ENCODE measurements around the gene EFCAB6. TPM values are rescaled to one million over a fixed set of nuclear protein-coding genes. Genes with fewer than 3 reads are reported as not detected.

The EFCAB6 gene
- polyA plus RNA-seq, 2 of the 4 experiments (the other 2 are of a cell fraction): 0.46 to 1.2 TPM

GRCh38 chr22:43526946-43527345 lies 285.2 kb downstream of the EFCAB6 start (continued):
- no peak for TF ChIP-seq REST (IDR thresholded peaks at IDR 0.05)
- no peak for TF ChIP-seq CHD2 (IDR thresholded peaks at IDR 0.05; ENCODE audit: low read length, partially characterized antibody)
- TF ChIP-seq NFE2L2 (conservative IDR thresholded peaks at IDR 0.05; ENCODE audit: low read length): no peak

- CTCF ChIA-PET: no interaction called here
- no peak overlapping the region for H3K4me3 ChIP-seq
- no peak for TF ChIP-seq SREBF2 (IDR thresholded peaks at IDR 0.05)
- TF ChIP-seq HEYL (CRISPR knock-in tag; IDR thresholded peaks at IDR 0.05): no peak
- no peak for TF ChIP-seq NFE2L2 (conservative IDR thresholded peaks at IDR 0.05; ENCODE audit: low read length)
- TF ChIP-seq KDM1A (IDR thresholded peaks at IDR 0.05; ENCODE audit: low read depth): no peak
- TF ChIP-seq HOXB5 (CRISPR knock-in tag; IDR thresholded peaks at IDR 0.05): no peak
- no peak for TF ChIP-seq ATOH8 (CRISPR knock-in tag; IDR thresholded peaks at IDR 0.05; ENCODE audit: low read depth)
- no peak for TF ChIP-seq GATA3 (IDR thresholded peaks at IDR 0.05; ENCODE audit: borderline replicate concordance)
- no peak for TF ChIP-seq ESRRA (IDR thresholded peaks at IDR 0.05; ENCODE audit: borderline replicate concordance, low read length)
- no peak for TF ChIP-seq POLR2A (IDR thresholded peaks at IDR 0.05; ENCODE audit: low read length)
- no peak for TF ChIP-seq RCOR1 (IDR thresholded peaks at IDR 0.05; ENCODE audit: low read depth, low read length)
- TF ChIP-seq BHLHE40 (IDR thresholded peaks at IDR 0.05; ENCODE audit: low read depth, low read length): no peak
- no peak for TF ChIP-seq ZC3H11A (IDR thresholded peaks at IDR 0.05)
- ATAC-seq (no peak), DNase-seq (ENCODE audit: low read depth in 1 of 2, low spot score in 1 of 2) (no peak), FAIRE-seq (no peak)
- H3K27ac ChIP-seq: no peak overlapping the region
- POLR2A ChIA-PET: no interaction called here
- H3K9me3 ChIP-seq: no peaks in the 10 kb centered on the region
- peaks cover 9% of the 10 kb centered on the region; the same call in 1 of the 3 replicates for H3K4me1 ChIP-seq
- WGBS (ENCODE audit: missing lambda C conversion rate): 80% methylated on average over 3 of the region's 7 CpGs
- no peak overlapping the region for H3K4me2 ChIP-seq
These were observed 285.9 kb downstream of the EFCAB6 start for GRCh38 chr22:43526117-43526655.

- Histone ChIP-seq H3K4me1 (peaks cover 9% of the 10 kb centered on the region; the same call in 1 of the 3 replicates), H3K4me3 (no peak overlapping the region), H3K27ac (no peak overlapping the region), H3K9me3 (no peaks in the 10 kb centered on the region), H3K4me2 (0 out of 3 replicates have a peak overlapping the region, but pooled peaks have one; percentile 14)
- WGBS (ENCODE audit: missing lambda C conversion rate): 48% methylated on average over 6 of the region's 6 CpGs
- POLR2A ChIA-PET: no interaction called here
- ATAC-seq (peak in 1 of 2 experiments; percentile 43; a peak in 1 of 6 replicates), DNase-seq (ENCODE audit: low read depth in 1 of 2, low spot score in 1 of 2) (peak; percentile 9 to 14), FAIRE-seq (no peak)
- TF ChIP-seq CTCF (IDR thresholded peaks at IDR 0.05): no peak
- no peak for TF ChIP-seq POLR2A (IDR thresholded peaks at IDR 0.05; ENCODE audit: low read length)
- TF ChIP-seq KDM1A (IDR thresholded peaks at IDR 0.05; ENCODE audit: low read depth): no peak
- TF ChIP-seq CBX8 (IDR thresholded peaks at IDR 0.05): no peak
- no peak for TF ChIP-seq NR3C1 (IDR thresholded peaks at IDR 0.05)
- no peak for TF ChIP-seq TP53 (CRISPR knock-in tag; IDR thresholded peaks at IDR 0.05)
- no peak for TF ChIP-seq HOXB5 (CRISPR knock-in tag; IDR thresholded peaks at IDR 0.05)
- TF ChIP-seq FOSL2 (IDR thresholded peaks at IDR 0.05): no peak
- TF ChIP-seq FOSL2 (CRISPR knock-in tag; IDR thresholded peaks at IDR 0.05): peak; percentile 25; the same call in 1 of the 2 replicates
- CTCF ChIA-PET: no interaction called here
These were observed 290.4 kb downstream of the EFCAB6 start for GRCh38 chr22:43521716-43522115.
